HG03159 (cell line): ENCODE results near the gene CAPN14.

Experiments used
- ATAC-seq: cut with Tn5 transposase; IDR thresholded peaks from one replicate; pipeline ENCODE4 v1.9.1; 2021; ENCODE audit warnings: mild to moderate bottlenecking, moderate library complexity; ENCODE audit not compliant: unreplicated experiment

Gene CAPN14

DNA sequence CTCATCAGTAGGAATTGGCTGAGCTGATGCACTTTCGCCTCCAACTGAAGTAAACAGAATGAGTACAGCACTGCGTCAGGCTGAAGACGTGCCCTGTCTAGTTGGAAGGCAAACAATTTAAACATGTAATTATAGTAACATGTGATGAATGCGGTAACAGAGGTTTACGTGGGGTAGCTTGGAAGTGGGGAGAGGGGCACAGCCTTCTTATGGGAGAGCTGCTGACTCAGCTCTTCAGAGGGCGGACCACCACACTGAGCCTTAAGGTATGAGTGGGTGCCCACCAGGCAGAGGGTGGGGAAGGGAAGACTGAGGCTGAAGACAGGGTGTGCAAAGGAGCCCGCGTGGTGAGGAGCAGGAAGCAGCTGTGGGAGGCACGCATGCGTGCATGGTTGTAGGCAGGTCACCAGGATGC is 10.4 kb upstream of the CAPN14 start:
- ATAC-seq, result no peak

DNA sequence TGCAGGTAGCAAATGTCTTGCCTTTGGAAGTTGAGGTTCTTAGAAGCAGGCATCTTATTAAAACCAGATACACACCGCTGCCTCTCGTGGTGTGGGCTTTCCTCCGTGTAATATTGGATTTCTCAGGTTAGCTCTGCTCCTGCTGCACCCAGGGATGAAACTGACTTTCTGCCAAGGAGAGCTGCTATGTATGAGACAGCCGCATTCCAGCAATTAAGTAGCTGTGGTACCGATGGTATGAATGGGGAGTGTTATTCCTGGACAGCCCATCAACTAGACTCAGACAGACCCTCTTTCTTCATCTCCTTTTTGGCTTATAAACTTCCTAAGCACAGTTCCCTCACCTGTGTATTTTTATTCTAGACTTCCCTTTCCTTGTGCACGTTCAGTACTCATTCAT is 9.8 kb upstream of the CAPN14 start:
- no peak for ATAC-seq

DNA sequence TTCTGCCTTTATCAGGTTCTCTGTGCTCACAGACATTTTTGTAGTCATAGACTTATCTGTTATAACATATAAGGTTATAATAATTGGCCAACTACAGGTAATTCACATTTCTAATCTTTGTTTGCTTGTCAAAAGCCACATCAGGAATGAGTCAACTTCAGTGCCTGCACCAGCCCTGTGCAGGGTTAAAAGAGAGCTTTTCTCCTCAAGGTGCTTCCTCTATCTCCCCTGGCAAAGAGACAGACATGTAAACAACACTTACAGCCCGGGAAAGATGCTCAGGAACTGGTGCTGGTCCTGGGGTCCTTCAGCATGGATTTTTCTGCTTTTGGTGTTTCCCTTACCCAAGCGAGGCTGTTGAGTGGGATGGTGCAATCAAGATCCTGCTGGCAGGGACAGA is 9.0 kb upstream of the CAPN14 start:
- no peak for ATAC-seq

DNA sequence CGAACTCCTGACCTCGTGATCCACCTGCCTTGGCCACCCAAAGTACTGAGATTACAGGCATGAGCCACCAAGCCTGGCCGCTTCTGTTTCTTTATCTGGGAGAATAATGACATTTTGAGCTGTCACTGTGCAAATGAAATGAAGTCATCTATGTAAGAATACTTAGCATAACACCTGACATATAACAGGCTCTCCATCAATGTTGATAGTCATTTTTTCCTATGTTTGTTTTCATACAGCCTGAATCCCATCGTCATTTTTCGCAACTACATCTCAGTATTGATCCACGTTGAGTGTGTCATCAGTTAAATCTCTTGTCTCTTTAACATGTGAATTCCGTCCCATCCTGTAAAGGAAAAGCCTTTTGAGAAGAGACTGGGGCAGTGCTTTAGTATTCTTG is 6.4 kb upstream of the CAPN14 start:
- ATAC-seq, result no peak

DNA sequence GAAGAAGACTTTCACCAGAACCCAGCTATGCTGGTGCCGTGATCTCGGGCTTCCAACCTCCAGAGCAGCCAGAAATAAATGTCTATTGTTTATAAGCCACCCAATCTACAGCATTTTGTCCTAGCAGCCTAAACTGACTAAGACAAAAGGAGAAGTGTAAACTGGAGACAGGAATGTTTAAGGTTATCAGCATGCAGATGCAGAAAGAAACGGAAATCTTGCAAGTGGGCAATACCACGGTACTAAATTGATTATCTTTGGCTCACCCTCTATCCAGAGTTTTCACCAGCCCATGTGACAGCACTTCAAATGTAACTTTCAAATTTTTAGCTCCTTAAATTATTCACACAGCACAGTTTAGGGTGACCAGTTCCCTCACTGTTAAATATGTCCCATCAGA is 5.7 kb upstream of the CAPN14 start:
- ATAC-seq, result no peak

DNA sequence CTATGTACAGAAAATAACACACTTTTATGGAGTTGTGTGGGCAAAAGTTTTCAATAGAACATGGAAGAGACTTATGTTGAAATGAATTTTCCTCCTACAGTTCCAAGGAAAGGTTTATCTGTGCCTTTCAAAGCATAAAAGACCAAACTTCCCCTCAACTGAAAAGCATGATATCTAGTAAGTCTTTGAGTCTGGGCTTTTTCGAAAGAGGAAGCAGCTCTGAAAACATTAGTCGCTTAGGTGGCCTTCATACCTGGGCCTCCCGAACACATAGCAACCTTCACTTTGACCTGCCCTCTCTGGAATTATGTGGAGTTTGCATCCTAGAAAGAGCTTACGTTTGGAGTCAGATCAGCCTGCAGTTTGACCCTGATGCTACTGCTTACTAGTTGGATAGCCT is 4.8 kb upstream of the CAPN14 start:
- ATAC-seq, result no peak

DNA sequence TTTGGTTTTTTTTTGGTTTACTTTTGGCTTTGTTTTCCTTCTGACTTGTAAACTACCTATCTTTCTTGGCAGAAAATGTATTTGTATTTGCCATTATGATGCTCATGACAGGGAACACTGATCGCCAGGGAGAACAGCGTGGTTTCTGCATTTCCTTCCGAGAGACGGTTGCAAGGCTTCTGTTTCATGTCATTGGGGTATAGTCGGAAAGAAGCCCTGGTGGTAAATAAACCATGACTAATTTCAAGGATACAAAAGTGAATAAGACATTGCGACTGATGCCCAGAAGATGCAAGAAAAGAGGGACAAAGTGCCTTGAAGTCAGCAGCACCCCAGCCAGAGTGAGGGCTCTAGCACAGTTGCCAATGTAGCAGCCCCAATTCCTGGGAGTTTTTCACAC is 4.2 kb upstream of the CAPN14 start:
- ATAC-seq, result no peak

DNA sequence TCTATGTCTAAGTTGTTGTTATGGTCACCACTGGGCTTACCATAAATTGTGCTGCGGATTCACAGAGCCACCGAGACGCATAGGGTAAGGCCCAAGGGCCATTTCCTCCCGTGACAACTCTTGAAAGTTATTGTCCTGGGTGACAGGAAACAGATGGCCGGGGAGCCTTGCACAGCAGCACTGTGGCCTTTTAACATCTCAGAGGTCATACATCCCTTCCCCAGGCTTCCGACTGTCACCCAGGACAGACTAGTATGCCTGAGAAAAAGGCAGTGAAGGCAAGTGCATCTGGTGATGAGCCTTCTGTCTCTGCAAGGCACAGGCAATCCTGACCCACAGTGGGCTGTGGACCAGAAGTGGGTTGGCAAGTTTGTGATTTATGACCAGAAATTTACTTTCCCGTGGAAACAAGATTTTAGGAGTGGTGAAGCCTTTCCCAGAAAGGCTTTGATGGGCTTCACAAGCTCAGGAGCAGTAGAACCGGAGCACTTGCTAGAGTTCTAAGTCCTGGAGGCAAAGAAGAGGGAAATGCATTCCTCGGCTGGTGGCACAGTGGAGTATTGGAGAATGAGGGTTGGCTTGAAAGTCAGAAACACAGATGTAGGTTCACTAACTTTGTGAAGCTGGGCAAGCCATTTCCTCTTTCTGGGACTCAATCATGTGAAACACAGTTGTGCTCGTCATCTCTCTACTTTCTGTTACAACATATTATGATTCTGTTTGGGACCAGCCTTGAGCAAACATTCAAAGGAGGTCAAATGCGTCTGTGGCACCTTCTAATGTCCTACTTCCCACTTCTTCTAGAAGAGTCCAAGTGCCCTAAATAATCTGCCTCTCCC is 2.0 kb upstream of the CAPN14 start:
- peak; percentile 75 for ATAC-seq

DNA sequence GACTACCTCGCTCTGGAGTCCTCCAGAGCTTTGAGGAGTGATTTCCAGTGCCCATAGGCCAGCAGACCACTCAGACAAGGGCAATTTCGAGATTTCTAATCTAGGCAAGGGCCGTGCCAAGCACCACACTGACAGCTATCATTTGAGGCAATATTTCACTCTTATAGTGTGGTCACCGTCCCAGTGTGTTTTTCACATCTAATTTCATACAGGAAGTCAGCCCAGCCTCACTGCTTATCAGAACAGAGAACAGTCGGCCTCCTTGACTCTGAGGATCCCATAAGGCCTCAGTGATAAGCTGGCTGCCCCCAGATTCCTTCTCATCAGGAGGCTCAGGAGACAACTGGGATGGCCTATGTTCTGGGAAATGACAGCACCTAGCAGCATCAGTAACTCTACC is 581 bp downstream of the CAPN14 start:
- ATAC-seq, result peak; percentile 45

DNA sequence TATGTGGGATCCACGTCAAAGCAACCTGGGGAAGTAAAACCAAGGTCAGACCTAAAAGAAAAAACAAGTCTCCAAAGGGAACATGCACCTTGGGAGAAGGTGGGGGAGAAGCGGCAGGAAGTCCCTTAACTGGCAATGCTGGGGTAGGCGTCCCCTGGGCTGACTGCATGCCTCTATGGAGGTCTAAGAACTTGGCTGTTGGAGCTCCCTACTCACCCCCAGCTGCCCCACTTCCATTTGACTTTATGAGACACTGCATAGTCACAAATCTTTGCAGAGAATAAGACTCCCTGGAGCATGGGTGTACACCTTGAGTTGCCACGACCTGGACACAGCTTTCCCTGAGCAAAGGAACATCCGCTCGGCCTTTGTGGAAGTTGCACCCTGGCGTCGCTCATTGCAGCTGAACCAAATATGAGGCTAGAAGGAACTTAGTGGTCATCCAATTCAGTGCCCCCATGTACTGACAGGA is 2.8 kb downstream of the CAPN14 start:
- no peak for ATAC-seq

DNA sequence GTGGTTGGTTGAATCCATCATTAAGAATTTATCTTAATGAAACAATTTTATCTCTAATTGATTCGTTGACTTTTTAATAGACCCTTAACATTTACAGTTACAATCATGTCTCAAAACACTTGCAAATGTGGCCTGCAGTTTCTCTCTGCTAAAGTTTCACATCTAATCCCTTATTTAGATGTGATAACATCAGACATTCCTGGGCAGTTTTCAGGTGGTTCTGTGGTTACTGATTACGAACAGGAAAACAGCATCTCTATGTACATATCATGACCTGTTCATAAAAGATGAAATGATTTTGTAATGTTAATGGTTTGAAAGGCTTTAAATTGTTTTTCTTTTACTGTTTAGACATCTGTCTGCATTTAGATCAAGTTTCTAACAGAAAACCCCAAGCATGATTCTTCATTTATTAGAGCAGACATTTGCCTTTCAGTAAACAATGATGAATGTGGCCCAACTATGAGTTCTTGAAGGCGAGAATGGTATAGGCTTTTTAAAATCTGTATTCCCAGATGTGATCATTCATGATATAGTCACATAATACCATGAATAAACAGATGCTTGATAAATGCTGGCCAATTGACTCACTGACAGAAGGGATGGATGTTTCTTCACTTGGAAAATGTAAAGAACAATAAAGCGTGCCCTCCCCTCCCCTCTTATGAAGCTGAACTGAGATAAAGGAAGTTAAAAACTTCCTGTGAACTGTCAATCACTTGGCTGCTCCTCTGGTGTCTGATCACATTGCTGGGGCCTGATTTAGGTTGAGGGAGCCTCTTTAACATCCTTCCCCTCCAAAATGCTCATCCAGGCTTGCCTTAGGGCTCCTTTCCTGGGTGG is 3.5 kb downstream of the CAPN14 start:
- ATAC-seq, result no peak

DNA sequence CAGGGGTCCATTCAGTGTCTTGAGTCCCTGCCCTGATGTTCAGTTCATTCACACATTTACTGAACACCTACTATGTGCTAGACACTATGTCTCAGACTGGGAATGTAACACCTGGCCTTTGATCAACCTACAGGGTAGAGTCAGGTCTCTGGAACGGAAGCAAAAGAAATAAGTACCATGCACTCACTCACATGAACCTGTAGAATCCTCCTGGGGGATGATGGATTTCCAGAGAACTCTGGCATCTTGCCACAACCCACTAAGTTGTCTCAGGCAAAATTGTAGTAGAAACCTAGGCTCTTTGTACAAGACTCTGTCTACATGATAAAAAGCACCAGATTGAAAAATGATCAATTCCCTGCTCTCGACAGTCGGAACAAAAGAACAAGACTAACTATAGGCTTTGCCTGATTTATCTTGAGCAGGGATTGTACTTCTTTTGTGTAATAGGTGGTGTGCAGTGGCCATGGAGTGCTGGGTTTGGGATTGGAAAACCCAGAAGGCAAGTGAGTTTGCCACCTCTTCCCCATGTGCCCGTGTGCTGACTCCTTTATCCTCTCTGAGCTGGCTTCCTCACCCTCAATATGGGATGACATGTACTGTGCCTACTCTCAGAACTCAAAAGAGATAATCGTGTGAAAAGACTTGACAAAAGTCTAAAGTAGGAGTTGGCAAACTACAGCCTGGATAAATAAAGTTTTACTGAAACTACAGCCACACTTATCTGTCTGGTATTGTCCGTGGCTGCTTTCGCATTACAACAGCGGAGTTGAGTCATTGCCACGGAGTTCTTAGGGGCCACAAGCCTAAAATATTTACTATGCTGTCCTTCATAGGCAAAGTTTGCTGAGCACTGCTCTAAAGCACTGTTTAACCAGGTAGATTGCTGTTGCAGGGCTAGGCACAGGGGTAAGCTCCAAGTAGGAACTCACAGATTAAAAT is 4.4 kb downstream of the CAPN14 start:
- ATAC-seq, result no peak

DNA sequence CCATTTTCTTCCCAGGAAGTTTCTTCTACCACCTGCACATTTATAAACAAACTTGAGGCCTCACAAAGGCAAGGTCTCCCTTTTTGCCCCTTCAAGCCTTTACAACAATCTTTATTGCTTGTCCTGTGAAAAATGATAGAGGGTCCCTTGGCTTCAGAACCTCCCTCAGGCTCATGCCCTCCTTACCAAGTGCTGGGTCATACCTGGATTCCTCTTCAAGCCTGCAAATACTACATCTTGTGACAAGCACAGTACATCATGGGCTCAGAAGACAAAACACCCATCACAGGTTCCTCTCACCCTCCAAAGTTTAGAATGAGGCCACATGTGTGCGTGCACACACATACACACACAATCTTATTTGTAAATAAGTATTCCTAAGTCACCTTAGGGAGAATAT is 9.1 kb downstream of the CAPN14 start:
- no peak for ATAC-seq

DNA sequence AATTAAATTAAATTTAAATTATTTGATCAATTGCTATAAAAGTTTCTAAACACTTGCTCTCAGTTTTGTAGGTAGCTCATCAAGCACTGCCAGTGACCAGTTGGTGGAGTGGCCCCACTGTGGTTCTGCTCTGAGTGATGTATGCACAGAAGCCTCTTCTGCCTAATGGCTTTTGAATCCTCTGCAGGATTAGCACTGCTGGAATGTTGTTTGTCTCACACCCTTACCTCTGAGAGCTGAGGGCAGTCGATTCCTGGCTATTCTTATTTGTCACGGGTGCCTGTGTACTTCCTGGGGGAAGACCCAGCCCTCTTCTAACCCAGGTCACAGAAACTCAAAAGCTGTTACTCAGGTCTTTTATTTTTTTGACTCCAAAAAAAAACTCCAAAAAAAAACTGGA is 9.5 kb downstream of the CAPN14 start:
- no peak for ATAC-seq

DNA sequence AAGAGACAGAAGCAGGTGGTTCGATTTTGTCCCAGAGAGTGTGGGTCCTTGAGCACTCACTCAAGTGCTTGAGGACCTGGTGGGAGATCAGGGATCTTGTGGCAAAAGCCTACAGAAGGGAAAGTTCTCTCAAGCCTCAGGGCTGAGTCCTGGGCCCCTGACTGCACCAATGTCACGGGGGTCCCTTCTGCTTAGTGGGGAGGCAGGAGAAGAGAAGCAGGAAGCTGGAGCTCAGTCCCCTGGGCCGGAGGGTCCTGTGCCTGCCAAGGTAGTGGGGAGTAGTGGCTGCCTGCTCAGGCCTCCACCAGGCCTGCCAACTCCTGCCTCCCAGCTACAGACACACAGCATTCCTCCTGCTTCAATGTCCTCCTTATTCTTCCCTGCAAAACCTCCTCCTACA is 11.7 kb downstream of the CAPN14 start:
- ATAC-seq, result no peak

DNA sequence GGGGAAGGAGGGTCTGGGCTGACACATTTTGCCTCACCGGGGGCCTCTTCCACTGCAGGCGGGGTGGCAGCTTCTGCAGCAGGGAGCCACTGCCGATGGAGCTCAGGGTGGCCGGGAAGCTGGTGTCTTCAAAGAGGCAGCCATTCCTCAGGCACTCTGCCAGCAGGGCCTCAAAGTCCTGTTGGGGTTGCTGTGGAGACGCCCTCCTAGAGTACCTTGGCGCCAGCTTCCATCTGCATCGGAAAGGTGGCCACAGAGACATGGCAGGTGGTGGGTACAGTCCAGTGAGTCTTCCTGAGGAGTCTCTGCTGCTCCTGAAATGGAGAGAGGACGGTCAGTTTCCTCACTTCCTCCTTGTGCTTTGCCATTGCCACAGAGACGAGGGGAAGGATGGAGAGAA is 12.1 kb downstream of the CAPN14 start:
- no peak for ATAC-seq

DNA sequence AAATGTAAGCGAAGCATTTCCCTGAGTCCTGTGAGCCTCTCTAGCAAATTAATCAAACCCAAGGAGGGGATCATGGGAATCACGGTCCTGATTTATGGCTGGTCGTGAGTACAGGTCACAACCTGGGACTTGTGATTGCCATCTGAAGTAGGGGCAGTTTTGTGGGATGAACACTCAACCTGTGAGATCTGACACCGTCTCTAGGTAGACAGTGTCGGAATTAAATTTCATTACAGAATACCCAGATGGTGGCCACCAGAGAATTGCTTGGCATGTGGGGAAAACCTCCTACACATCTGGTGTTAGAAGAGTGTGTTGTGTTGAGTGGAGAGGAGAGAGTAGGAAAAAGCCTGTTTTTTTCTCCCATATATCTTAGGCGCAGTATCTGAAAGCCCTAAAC is 12.5 kb downstream of the CAPN14 start:
- no peak for ATAC-seq

DNA sequence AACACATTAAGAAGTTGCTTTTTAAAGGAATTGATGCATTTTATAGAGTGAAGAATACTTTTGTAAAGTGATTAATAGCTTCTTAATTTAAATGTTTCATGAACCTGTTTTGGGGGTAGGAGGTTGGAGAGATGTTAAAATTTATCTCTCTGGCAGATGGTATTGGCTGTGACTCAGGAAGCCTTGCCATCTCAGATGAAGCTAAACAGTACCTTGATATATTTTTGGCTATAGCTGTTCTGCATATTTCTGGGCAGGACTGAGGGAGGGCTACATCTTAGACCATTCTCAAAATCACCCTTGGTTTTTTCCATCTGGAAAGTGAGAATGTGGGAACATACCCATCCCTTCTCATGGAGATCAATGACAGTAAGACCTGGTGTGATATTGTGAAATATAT is 13.4 kb downstream of the CAPN14 start:
- no peak for ATAC-seq

DNA sequence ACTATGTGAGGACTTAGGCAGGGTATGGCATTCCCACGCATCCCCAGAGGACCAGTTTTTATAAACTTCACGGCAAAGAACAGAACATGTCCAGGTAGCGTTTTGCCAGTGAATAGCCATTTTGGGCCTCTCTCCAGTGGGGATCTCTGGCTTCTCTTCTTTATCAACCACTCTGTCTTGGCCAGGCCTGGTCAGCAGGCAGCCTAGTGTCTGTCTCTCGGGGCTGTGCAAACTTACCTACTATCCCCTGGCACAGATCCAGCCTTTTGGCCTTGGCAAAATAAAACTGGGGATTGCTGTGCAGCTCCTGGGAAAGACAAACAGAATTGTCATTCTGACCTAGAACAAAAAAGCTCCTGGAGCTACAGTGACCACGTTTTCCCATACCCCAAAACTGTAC is 14.5 kb downstream of the CAPN14 start:
- ATAC-seq, result no peak

DNA sequence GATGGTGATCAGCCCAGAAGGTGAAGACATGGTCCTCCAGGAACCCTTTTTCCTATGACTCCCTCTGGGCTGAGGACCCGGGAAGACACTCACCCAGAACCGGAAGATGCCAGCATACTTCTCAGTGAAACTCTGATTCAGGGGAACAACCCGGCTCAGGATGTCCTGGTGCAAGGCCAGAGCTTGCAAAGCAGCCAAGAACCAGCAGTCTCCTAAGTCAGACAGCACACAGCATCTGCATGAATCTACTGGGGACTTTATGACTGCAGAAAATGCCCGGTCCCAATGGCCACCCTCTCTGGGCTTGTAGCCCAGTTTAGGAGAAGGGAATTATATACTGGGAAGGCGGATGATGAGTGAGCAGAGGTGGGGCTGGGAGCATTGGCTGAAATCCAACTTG is 15.3 kb downstream of the CAPN14 start:
- ATAC-seq, result no peak

DNA sequence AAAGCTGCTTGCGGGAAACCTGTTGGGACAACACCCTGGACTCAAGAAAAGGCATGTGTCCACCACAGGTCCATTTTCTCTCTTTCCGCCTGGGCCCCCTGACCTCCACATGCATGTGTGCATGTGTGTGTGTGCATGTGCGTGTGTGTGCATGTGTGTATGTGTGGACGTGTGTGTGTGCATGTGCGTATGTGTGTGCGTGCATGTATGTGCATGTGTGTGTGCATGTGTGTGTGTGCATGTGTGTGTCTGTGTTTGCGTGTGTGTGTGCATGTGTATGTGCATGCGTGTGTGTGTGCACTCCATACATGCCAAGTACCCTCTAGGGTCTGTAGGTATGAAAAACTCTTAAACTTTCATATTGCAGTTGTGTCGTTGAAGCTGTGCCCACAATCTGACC is 16.3 kb downstream of the CAPN14 start:
- no peak for ATAC-seq
